AG09319 (cell line): ENCODE data around the gene MYO9B.

Experiments
- DNase-seq: peaks from one replicate; pipeline ENCODE4 v3.0.0-alpha.2; 2010; ENCODE audit warnings: low read depth; ENCODE audit errors: extremely low read depth
- TF ChIP-seq, protein P1 (sequence below): IDR thresholded peaks from 2 replicates; pipeline ENCODE4 v1.5.1; 2011; ENCODE audit warnings: low read depth, mild to moderate bottlenecking, inconsistent platforms, low read length, moderate library complexity

The MYO9B gene

DNA sequence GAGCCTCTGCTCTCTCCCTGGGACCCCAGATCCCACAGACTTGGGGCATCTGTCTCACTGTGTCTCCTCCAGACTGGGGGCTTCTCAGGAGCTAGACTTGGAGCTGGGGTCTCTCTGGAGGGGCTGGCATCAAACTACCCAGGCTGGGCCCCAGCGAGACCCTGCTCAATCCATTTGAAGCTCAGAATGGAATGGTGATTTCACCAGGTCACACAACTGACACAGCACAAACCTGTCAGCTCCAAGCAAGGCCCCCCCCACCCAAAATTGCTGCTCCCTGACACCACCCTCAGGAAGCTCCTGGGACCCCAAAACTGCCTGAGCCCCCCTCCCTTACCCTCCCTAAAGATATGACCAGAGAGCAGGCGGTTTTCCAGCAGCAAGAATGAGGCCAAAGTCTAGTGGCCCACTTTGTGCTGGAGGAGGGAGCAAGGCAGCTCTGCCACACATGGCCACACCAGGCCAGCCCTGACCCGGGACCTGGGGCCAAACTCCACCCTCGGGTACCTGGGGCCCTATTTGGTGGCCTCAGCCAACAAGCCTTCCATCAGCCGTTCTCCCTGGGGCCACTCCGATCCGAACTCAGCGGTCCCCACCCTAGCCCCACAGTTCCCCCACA lies 167.7 kb downstream of the MYO9B start:
- TF ChIP-seq, protein P1, sequence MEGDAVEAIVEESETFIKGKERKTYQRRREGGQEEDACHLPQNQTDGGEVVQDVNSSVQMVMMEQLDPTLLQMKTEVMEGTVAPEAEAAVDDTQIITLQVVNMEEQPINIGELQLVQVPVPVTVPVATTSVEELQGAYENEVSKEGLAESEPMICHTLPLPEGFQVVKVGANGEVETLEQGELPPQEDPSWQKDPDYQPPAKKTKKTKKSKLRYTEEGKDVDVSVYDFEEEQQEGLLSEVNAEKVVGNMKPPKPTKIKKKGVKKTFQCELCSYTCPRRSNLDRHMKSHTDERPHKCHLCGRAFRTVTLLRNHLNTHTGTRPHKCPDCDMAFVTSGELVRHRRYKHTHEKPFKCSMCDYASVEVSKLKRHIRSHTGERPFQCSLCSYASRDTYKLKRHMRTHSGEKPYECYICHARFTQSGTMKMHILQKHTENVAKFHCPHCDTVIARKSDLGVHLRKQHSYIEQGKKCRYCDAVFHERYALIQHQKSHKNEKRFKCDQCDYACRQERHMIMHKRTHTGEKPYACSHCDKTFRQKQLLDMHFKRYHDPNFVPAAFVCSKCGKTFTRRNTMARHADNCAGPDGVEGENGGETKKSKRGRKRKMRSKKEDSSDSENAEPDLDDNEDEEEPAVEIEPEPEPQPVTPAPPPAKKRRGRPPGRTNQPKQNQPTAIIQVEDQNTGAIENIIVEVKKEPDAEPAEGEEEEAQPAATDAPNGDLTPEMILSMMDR, result no peak
- DNase-seq, result no peak

GRCh38 chr19:17243830-17244617 lies 168.4 kb downstream of the MYO9B start:
- no peak for DNase-seq

GRCh38 chr19:17244618-17245534 lies 169.3 kb downstream of the MYO9B start:
- DNase-seq, result no peak
- TF ChIP-seq, protein P1, result no peak

More at GRCh38 chr19:17243830-17244617, 168.4 kb downstream of the MYO9B start:
- TF ChIP-seq, protein P1, result no peak

DNA sequence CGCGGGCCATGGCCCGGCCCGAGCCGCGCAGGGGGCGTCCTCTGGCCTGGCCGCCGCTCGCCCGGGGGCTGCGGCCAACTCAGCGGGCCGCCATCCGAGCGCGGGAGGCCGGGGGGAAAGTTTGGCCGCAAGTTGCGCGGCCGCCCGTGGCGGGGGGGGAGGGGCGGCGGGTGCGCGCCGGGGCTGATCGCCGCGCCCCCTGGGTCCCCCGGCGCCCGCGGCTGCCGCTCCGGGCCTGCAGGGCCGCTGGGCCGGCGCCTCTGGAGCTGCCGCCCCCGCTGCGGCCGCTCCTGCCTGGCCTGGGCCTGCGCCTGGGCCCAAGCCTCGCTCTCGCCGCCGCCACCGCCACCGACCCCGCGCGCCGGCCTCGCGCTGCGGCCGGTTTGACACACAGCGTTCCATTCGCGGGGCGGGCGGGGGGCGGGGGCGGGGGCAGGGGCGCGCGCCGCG lies 170.0 kb downstream of the MYO9B start, which contains the start of gene NR2F6:
TSS of gene NR2F6 (minus strand) at position 385 of the 450 bp plus-strand sequence. CDS start 699 bp downstream, outside the sequence.
- no peak for DNase-seq

DNA sequence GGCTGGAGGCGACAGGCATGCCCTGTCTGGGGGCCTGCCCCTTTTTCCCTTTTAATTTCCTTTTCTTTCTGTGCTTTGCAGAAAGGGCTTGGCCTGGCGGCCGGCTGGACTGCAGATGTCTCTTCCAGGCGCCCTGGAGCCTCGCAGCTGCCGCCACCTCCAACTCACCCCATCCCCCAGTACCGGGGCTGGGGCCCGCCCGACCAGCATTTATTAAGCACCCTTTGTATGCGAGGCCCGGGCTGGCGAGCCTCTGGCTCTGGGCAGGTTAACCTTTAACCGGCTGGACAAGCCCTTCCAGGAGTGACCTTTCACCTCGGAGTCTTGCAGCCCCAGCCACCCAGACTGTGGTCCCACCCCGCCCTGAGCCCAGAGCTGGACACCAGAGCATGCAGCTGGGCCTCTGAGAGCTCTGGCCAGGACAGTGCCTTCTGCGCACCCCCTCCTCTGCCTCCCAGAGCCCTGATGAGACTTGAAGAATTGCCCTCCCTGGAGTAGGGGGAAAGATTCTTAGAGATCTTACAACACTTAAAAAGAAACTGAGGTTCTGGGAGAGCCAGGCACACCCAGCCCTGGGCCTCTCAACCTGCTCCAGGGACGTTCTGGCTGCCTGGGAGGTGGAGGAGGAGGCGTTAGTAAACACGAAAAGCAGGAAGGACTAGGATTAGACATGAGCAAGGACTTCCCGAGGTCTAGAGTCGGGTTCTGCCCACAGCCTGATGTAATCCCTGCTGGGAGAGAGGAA lies 171.3 kb downstream of the MYO9B start:
- TF ChIP-seq, protein P1, result no peak
- no peak for DNase-seq

More for the DNA sequence above, 170.0 kb downstream of the MYO9B start, which contains the start of gene NR2F6:
- TF ChIP-seq, protein P1, result no peak

- TF ChIP-seq, protein P1, result no peak
- no peak for DNase-seq
Measured at GRCh38 chr19:17248011-17248776, 172.6 kb downstream of the MYO9B start.
